Peyer's patch (tissue), 4 donors: ENCODE measurements around the gene MKNK1.

Experiments
- POLR2A ChIP-seq, 2 donors: fragments of 450-650 bp; IDR thresholded peaks; one replicate each; pipeline ENCODE4 v1.5.1; 2017; ENCODE audit warnings: antibody characterized with exemption in 2 of 2, mild to moderate bottlenecking in 2 of 2, moderate library complexity in 2 of 2
- TF ChIP-seq, protein P1 (sequence below), 6 experiments: fragments of 450-650 bp in 4 of 6; fragments of 200-600 bp in 2 of 6; sonication (generic) in 1 of 6; IDR thresholded peaks; one replicate each; pipeline ENCODE4 v1.5.1; 2017 to 2019; ENCODE audit warnings: antibody characterized with exemption in 6 of 6, mild to moderate bottlenecking in 3 of 6, moderate library complexity in 1 of 6

DNA sequence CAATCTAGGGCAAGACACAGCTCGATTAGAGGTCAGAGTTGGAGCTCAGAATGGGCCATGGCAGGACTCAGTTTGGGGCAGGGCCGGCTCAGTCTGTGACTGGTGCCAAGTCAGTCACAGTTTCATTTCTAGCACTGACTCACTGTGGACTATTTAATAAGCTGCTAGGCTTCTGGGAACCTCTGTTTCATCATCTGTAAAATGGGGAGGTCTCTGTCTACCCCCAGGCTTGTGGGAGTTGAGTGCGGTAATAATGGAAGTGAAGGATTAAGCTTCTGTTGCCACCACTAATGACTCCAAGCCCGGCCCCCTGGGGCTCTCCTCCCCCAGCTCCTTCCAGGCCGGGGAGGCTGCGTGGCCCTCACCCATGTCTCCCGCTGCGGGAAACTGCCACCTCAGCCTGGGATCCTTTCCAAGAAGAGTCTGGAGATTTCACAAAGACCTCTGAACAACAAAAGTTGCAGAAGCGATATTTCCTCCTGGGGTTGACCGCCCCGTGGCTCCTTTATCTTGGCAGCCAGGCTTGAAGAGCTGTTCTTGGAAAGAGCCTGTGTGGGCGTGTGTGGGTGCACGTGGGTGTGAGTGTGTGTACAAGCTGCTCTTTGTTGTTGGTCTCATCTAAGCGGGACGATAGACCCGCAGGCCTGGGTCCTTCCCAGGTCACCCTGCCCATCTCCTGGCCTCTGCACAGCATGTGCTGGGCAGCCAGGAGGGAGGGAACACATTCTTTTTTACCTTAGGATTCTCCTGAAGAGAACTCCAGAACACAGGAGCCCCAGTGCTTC lies 81.7 kb downstream of the MKNK1 start:
- TF ChIP-seq POLR2A (IDR thresholded peaks at IDR 0.05), result no peak
- TF ChIP-seq, protein P1, sequence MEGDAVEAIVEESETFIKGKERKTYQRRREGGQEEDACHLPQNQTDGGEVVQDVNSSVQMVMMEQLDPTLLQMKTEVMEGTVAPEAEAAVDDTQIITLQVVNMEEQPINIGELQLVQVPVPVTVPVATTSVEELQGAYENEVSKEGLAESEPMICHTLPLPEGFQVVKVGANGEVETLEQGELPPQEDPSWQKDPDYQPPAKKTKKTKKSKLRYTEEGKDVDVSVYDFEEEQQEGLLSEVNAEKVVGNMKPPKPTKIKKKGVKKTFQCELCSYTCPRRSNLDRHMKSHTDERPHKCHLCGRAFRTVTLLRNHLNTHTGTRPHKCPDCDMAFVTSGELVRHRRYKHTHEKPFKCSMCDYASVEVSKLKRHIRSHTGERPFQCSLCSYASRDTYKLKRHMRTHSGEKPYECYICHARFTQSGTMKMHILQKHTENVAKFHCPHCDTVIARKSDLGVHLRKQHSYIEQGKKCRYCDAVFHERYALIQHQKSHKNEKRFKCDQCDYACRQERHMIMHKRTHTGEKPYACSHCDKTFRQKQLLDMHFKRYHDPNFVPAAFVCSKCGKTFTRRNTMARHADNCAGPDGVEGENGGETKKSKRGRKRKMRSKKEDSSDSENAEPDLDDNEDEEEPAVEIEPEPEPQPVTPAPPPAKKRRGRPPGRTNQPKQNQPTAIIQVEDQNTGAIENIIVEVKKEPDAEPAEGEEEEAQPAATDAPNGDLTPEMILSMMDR (IDR thresholded peaks at IDR 0.05), result no peak
